Measurements from ENCODE around the gene GLOD4.

Gene GLOD4

DNA sequence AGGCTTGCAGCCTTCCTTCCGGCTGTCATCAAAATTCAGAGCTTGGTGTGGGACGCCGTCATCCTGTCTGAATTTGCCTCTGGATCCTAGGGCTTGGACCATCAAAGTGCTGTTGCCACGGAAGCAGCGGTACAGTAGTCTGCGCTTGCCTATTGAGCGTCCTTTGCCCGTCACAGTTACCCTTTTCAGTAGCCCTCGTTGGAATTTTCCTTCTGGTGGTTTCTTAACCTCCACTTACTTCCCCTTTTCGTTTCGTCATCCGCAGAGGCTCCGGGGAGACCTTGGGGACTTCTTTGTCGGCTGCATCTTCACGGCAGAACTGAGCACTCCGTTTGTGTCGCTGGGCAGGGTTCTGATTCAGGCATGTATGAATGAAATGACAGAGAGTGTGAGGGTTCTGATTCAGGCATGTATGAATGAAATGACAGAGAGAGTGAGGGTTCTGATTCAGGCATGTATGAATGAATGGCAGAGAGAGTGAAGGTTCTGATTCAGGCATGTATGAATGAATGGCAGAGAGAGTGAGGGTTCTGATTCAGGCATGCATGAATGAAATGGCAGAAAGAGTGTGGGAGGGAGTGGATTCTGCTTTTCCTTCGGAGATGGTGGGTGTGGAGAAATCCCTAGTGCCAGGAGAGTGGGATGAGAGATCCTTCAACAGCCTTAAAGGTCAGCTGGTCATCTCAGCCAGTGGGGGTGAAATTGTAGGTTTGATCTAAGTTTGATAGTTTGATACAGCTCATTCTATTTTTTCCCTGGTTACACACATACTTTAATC is 41.7 kb downstream of the GLOD4 start:
- no peak for TF ChIP-seq JUND (IDR thresholded peaks at IDR 0.05; ENCODE audit: low read depth)
- DNase-seq (ENCODE audit: low read depth in 1 of 2, low spot score in 1 of 2) = no peak
- in situ Hi-C loops (cut with HindIII; ENCODE audit: low pct_unique_long_range_greater_than_20kb, low sequenced_read_pairs) = no loop called here

DNA sequence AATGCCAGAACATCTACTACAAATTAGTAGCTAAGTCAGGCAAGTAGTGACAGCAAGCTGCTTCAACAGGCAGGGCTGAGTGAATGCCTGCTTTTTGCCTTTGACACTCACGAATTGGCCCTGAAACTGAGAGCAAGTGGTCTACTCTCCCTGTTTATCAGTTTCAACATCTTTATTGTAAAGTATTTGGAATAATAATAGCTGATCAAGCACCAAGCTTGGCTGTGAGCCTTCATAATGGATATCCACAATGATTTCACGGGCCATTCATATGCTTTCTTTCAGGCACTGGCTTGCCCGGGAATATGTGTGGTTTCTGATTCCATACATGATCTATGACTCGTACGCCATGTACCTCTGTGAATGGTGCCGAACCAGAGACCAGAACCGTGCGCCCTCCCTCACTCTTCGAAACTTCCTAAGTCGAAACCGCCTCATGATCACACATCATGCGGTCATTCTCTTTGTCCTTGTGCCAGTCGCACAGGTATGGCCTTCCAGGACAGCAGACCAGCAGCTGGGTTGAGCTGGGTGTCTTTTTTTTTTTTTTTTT is 44.4 kb downstream of the GLOD4 start:
- DNase-seq (ENCODE audit: low read depth in 1 of 2, low spot score in 1 of 2) = no peak
- no peak for TF ChIP-seq JUND (IDR thresholded peaks at IDR 0.05; ENCODE audit: low read depth)
- in situ Hi-C loops (cut with HindIII; ENCODE audit: low pct_unique_long_range_greater_than_20kb, low sequenced_read_pairs) = no loop called here

DNA sequence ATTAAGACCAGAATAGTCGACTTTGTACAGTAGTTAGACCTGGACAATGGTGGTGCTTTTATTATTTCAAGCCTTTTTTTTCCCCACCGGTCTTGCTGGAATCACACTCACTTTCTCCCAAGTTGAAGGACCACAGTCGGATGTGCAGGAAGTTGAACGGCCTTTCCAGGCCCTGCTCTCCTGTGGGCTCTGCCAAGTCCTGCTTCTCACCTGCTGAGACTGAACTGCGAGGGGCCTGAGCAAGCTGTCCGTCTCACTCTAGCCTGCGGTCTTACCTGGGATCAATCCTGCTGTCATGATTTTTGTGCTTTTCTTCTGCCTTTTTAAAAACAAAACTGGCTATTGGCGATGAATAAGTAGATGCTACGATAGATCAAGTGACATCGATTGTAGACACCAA is 48.3 kb downstream of the GLOD4 start:
- no peak for TF ChIP-seq JUND (IDR thresholded peaks at IDR 0.05; ENCODE audit: low read depth)
- no peak for DNase-seq (ENCODE audit: low read depth in 1 of 2, low spot score in 1 of 2)
- in situ Hi-C loops (cut with HindIII; ENCODE audit: low pct_unique_long_range_greater_than_20kb, low sequenced_read_pairs) = no loop called here

DNA sequence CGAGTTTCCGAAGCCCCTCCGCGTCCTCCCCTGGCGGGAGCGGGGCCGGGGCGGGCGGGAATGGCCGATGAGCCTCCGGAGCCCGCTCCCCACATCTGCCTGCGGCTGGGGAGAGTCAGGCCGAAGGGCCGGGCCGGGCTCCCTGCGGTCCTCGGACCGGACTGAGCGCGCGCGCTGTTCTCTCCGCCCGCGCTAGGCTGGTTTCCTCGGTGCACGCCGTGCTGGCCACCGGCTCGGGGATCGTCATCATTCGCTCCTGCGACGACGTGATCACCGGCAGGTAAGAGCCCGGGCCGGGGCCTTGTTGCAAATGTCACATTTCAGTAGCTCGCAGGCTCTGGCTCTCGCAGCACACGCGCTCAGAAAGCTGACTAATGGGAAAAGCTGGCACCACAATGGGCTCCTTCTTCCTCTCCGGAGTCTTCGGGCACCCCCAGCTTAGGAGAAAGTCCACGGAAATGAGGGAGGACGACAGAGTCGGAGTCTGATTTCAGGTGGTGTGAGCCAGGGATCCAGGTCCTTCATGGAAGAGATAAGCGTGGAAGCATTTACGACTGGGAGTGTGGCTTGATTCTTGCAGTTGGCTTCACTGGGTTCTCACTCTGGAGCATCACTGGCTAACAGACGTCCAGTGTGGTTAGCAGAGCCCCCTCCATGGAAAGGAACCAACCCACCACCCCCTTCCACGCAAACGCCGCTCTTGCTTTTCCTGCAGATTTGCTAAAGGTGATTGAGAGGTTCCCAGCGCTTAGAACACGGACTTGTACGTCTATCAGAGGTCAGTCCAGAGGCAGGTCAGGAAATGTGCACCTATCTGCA is 49.0 kb downstream of the GLOD4 start:
- DNase-seq (ENCODE audit: low read depth in 1 of 2, low spot score in 1 of 2) = peak in 1 of 2 experiments; percentile 33
- in situ Hi-C loops (cut with HindIII; ENCODE audit: low pct_unique_long_range_greater_than_20kb, low sequenced_read_pairs) = no loop called here
- no peak for TF ChIP-seq JUND (IDR thresholded peaks at IDR 0.05; ENCODE audit: low read depth)

DNA sequence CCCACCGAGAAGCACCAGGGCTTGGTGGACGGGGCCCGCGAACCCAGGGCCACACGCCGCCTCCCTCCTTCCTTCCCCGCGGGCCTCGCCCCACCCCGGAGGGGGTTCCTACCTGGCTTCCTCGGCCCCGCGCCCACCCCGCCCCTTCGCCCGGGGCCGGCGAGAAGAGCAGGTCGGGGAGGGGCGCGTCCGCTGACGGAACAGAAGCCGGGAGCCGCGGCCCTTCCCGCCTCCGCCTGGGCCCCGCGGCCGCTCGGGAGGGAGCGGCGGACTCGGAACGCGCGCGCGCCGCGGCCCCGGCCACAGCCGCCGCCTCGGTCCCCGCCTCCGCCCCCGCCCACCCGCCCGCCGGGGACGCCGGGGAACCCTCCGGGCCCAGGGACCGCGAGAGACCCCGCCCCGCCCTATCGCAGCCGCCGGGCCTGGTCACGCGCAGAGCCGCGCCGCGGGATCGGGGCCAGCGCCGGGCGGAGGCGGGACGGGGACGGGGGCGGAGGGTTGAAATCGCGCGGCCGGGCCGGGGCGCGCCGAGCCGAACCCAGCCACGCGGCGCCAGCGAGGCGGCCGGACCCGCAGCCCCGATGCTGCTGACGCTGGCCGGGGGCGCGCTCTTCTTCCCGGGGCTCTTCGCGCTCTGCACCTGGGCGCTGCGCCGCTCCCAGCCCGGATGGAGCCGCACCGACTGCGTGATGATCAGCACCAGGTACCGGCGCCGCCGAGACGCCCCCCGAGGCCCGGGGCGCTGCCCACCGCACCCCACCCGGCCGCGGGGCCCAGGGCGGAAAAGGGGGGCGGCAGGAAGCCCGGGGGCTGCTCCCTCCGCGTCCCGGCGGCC is 49.8 kb downstream of the GLOD4 start, which contains the start of gene TLCD3A:
TSS of gene TLCD3A (plus strand) at position 530 of the 835 bp plus-strand sequence. CDS start at position 582, 52 bp downstream.
- in situ Hi-C loops (cut with HindIII; ENCODE audit: low pct_unique_long_range_greater_than_20kb, low sequenced_read_pairs) = no loop called here
- peak; percentile 37 to 52 for DNase-seq (ENCODE audit: low read depth in 1 of 2, low spot score in 1 of 2)
- TF ChIP-seq JUND (IDR thresholded peaks at IDR 0.05; ENCODE audit: low read depth) = no peak

DNA sequence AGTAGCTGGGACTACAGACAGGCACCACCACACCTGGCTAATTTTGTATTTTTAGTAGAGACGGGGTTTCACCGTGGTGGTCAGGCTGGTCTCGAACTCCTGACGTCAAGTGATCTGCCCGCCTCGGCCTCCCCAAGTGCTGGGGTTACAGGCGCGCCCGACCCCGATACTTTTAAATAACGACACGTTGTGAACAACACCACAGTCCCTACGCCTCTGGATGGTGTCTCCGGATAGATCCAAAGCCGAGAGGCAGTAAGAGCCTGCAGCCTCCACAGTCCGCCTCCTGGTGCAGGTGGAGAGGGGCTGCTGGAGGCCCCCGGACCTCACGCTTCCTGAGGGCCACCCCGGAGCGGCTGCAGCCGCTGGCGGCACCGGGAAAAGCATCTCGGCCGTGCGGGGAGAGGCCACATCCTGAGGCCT is 50.4 kb downstream of the GLOD4 start:
- no peak for DNase-seq (ENCODE audit: low read depth in 1 of 2, low spot score in 1 of 2)
- in situ Hi-C loops (cut with HindIII; ENCODE audit: low pct_unique_long_range_greater_than_20kb, low sequenced_read_pairs) = no loop called here
- TF ChIP-seq JUND (IDR thresholded peaks at IDR 0.05; ENCODE audit: low read depth) = no peak

DNA sequence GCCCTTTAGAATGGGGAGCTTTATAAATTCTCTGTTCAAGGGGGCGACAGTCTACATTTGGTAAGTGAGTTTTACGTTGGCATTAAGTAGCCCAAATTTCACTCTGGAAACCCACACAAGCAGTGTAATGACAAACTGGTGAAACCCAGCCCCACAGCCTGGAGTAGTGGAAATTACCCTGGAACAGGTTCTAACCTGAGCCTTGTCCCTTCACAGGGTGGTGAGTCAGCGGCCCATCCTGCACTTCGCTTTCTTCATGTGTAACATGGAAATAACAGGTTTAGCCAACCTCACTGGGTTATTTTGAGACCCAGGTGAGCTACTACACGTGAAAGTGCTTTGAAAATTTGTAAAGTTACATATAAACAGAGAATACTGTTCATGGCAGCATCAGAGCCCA is 53.2 kb downstream of the GLOD4 start:
- no peak for DNase-seq (ENCODE audit: low read depth in 1 of 2, low spot score in 1 of 2)

DNA sequence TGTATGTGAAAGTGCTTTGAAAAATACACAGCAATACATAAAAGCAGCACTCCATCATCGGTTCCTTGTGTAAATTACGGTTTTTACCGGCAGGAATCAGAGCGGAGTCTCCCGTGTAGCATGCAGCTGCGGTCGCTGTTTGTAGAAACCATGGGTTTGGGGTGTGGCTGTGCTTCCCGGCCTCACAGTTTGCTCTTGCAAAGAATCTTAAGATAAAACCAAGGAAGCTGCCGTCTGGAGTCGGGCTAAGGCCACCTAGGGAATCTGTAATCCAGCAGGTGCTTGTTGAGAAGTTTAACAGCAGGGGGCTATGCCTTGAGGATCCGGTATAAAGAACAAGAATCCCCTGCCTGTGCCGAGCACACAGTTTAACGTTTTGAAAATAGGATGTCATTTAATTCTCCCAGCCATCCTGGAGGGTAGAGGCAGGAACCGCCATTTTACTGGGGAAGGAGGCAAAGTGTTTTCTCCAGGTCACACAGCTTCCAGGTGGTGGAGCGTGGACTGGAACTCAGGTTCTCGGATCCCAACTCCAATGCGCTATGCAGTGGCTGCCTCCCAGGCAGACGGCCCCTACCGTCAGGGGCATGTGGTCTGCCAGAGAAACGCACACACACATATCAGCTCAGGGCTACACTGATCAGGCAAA is 55.7 kb downstream of the GLOD4 start:
- DNase-seq (ENCODE audit: low read depth in 1 of 2, low spot score in 1 of 2) = no peak
- in situ Hi-C loops (cut with HindIII; ENCODE audit: low pct_unique_long_range_greater_than_20kb, low sequenced_read_pairs) = no loop called here
- TF ChIP-seq JUND (IDR thresholded peaks at IDR 0.05; ENCODE audit: low read depth) = no peak

More for the DNA sequence above, 53.2 kb downstream of the GLOD4 start:
- no peak for TF ChIP-seq JUND (IDR thresholded peaks at IDR 0.05; ENCODE audit: low read depth)
- in situ Hi-C loops (cut with HindIII; ENCODE audit: low pct_unique_long_range_greater_than_20kb, low sequenced_read_pairs) = no loop called here

DNA sequence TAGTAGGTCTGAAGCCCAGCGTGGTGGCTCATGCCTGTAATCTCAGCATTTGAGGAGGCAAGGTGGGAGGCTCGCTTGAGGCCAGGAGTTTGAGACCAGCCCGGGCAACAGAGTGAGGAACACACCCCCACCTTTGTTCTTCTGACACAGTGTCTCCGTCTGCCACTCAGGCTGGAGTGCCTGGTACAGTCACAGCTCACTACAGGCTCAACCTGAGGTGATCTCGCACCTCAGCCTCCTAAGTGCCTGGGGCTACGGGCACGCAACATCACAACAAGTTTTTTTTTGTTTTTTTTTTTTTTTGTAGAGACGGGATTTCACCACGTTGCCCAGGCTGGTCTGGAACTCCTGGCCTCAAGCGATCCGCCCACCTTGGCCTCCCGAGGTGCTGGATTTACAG is 56.3 kb downstream of the GLOD4 start:
- in situ Hi-C loops (cut with HindIII; ENCODE audit: low pct_unique_long_range_greater_than_20kb, low sequenced_read_pairs) = no loop called here
- DNase-seq (ENCODE audit: low read depth in 1 of 2, low spot score in 1 of 2) = no peak
- no peak for TF ChIP-seq JUND (IDR thresholded peaks at IDR 0.05; ENCODE audit: low read depth)

DNA sequence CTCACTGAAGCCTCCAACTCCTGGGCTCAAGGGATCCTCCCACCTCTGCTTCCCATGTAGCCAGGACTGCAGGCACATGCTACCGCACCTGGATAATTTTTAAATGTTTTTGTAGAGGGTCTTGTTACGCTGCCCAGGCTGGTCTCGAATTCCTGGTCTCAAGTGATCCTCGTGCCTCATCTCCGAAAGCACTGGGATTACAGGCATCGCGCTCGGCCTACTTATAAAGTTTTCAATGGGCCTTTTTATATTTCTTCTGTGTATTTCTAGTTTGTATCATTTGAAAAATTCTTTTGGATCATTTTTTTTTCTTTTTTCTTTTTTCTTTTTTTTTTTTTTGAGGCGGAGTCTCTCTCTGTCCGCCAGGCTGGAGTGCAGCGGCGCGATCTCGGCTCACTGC is 57.0 kb downstream of the GLOD4 start:
- TF ChIP-seq JUND (IDR thresholded peaks at IDR 0.05; ENCODE audit: low read depth) = no peak
- DNase-seq (ENCODE audit: low read depth in 1 of 2, low spot score in 1 of 2) = no peak
- in situ Hi-C loops (cut with HindIII; ENCODE audit: low pct_unique_long_range_greater_than_20kb, low sequenced_read_pairs) = no loop called here

DNA sequence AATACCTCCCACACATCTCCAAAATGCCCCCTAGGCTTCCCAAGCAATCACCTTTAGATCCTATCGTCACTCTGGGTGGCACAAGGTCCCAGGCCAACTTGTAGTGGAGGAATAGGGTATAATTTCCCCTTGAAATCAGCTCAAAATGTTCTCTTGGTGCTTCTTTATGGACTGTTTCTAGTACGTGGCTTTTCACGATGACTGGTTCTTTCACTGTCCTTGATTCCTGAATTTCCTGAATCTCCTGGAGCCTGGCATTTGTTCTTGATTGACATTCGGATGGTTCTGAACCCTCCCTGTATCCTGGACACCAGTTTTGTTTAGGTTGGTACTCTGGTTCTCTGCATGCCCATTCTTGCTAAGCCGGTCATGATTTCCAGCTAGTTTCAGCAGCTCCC is 60.5 kb downstream of the GLOD4 start:
- in situ Hi-C loops (cut with HindIII; ENCODE audit: low pct_unique_long_range_greater_than_20kb, low sequenced_read_pairs) = no loop called here
- TF ChIP-seq JUND (IDR thresholded peaks at IDR 0.05; ENCODE audit: low read depth) = no peak
- peak in 1 of 2 experiments; percentile 61 for DNase-seq (ENCODE audit: low read depth in 1 of 2, low spot score in 1 of 2)

All from T47D (cell line).